NCI-H510A treated with DMSO at 0.1 percent for 48 hours (cell line): ENCODE results near the gene DLK2.
"Not testable (repeated sequence)": the region's sequence is repeated elsewhere in the genome, so short reads cannot be mapped to it uniquely, and the experiment has no call there.

Experiments
- DNase-seq: peaks from one replicate; lab custom pipeline; 2025; lab: John Stamatoyannopoulos, UW

DLK2 gene

DNA sequence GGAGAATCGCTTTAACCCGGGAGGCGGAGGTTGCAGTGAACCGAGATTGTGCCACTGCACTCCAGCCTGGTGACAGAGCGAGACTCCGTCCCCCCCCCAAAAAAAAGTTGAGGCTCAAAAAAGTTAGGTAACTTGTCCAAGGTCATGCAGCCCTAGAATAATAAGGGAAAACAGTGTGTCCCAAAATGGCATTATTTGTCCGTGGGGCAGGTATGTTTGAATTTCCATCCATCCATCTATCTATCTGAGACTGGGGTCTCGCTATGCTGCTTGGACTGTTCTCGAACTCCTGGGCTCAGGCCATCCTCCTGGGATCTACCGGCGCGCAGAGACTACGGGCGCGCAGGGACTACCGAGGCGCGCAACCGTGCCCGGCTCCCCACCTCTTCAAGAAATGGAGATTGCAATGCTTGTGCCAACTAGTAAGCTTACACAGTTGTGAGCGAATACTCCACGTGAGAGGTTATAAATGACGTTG lies 28.4 kb downstream of the DLK2 start:
- DNase-seq: no peak

- DNase-seq: not testable (repeated sequence)
Measured at GRCh38 chr6:43425083-43425482, 30.3 kb downstream of the DLK2 start.

- no peak for DNase-seq
Measured at GRCh38 chr6:43421831-43422230, 33.5 kb downstream of the DLK2 start.

DNA sequence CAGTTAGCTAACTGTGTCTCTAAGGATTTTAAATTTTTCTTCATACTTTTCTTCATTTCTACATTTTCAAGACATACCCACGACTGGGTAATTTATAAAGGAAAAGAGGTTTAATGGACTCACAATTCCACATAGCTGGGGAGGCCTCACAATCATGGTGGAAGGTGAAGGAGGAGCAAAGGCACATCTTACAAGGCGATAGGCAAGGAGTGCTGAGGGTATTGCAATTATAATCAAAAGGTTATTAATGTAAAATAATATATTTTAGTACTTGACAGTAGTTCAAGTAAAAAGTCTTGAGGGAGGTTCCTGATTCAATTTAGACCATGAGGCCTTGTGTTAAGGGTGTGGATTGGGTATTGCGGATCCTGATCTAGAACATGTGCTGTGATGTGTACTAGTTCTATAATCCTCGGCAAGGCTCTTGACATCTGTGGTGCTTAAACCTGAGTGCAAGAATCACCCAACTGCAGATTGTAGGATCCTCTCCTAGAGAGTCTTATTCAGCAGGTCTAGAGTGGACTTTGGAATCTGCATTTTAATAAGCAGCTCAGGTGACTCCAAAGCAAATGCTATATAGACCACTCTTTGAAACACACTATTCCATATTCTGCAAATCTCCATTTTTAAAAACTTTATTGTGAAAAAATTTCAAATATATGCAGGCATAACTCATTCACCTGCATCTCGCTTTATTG lies 35.2 kb downstream of the DLK2 start:
- DNase-seq: no peak

DNA sequence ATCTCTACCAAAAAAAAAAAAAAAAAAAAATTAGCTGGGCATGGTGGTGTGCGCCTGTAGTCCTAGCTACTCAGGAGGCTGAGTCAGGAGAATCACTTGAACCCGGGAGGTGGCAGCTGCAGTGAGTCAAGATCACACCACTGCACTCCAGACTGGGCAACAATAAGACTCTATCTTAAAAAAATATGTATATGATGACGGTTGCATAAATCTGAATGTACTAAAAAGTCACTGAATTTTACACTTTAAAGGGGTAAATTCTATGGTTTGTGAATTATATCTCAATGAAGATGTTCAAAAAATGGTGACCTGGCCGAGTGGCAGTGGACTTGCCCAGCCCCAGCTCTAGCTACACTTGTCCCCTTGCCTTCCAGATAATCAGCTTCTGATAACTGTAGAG lies 38.4 kb downstream of the DLK2 start:
- no peak for DNase-seq

DNA sequence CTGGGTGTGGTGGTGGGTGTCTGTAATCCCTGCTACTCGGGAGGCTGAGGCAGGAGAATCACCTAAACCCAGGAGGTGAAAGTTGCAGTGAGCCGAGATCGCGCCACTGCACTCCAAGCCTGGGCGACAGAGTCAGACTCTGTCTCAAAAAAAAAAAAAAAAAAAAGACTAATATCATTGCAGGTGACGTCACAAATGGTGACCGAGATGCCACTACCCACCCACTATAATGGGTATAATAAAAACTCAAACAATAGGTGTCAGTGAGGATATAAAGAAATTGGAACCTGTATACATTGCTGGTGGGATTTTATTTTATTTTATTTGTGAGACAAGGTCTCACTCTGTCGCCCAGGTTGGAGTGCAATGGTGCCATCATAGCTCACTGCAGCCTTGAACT lies 40.1 kb downstream of the DLK2 start:
- not testable (repeated sequence) for DNase-seq

GRCh38 chr6:43413002-43413401 lies 42.3 kb downstream of the DLK2 start:
- no peak for DNase-seq

GRCh38 chr6:43412541-43412940 lies 42.8 kb downstream of the DLK2 start:
- DNase-seq: no peak

GRCh38 chr6:43410776-43411175 lies 44.6 kb downstream of the DLK2 start:
- not testable (repeated sequence) for DNase-seq

- no peak for DNase-seq
Measured at GRCh38 chr6:43408259-43408658, 47.1 kb downstream of the DLK2 start.

- no peak for DNase-seq
Measured at GRCh38 chr6:43407296-43407695, 48.1 kb downstream of the DLK2 start.

- DNase-seq: no peak
Measured at GRCh38 chr6:43405354-43405753, 50.0 kb downstream of the DLK2 start.

DNA sequence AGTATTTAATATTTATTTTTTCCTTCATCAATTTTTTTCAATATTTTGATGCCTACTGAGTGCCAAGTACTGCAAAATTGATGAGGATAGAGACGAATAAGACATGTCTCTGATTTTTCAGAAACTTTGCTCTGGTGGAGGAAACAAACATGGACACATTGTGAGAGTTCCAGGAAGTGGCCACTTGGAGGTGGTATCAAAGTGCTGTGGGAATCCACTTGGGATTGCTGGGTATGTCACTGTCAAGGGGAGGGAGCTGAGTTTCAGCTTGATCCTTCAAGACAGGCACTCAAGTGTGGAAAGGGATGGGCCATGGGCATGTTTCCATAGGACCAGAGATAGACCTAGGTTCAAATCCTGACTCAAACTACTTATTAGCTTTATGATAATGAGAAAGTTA lies 52.5 kb downstream of the DLK2 start:
- no peak for DNase-seq

DNA sequence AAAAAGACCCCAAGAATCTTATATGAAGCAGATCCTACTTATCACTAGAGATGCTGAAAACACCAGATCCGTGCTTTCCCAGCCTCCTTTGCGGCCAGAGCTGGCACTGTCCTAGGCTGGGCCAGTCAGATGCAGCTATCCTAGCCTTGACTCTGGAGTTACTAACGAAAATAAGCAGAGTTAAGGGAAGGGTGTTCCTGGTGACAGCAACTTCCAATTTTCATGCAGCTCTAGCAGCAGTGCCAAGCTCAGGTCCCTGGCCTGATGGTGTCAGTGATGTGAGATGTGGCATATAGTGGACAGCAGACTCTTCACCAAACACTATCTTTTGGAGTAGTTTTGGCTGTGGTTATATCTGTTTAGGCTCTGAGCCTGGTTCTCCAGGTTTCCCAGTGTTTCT lies 53.6 kb downstream of the DLK2 start:
- DNase-seq: no peak
